Trophoblast cell (in vitro differentiated cells and primary cell): ENCODE data around the gene RNF212.

ENCODE experiments used
- DNase-seq, 2 donors: peaks; one replicate each; pipeline ENCODE4 v3.0.0-alpha.2; 2016
- H2AFZ ChIP-seq: 2 replicates; pipeline ENCODE4 v1.6.1; 2013; ENCODE audit warnings: low read length, moderate library complexity, mild to moderate bottlenecking; ENCODE audit not compliant: insufficient read depth, poor library complexity
- H2AK5ac ChIP-seq: 2 replicates; pipeline ENCODE4 v1.6.1; 2013; ENCODE audit warnings: mild to moderate bottlenecking, low read length
- H2BK120ac ChIP-seq: 2 replicates; pipeline ENCODE4 v1.6.1; 2013; ENCODE audit warnings: low read length, mild to moderate bottlenecking, moderate library complexity; ENCODE audit not compliant: insufficient read depth, poor library complexity
- H2BK12ac ChIP-seq: 2 replicates; pipeline ENCODE4 v1.6.1; 2013; ENCODE audit warnings: mild to moderate bottlenecking, low read length, moderate library complexity
- H2BK5ac ChIP-seq: 2 replicates; pipeline ENCODE4 v1.6.1; 2013; ENCODE audit warnings: low read length, low read depth, moderate library complexity, mild to moderate bottlenecking; ENCODE audit not compliant: poor library complexity
- H3K14ac ChIP-seq: 2 replicates; pipeline ENCODE4 v1.6.1; 2013; ENCODE audit warnings: mild to moderate bottlenecking, low read length
- H3K18ac ChIP-seq: 2 replicates; pipeline ENCODE4 v1.6.1; 2013; ENCODE audit warnings: mild to moderate bottlenecking, low read length
- H3K23ac ChIP-seq: 2 replicates; pipeline ENCODE4 v1.6.1; 2013; ENCODE audit warnings: low read length
- H3K27ac ChIP-seq: 2 replicates; pipeline ENCODE4 v1.5.1; 2013; ENCODE audit warnings: low read depth, mild to moderate bottlenecking, inconsistent platforms, low read length, moderate library complexity
- H3K27me3 ChIP-seq: 2 replicates; pipeline ENCODE4 v1.6.1; 2013; ENCODE audit warnings: inconsistent platforms, mild to moderate bottlenecking, low read length, moderate library complexity; ENCODE audit not compliant: insufficient read depth
- H3K36me3 ChIP-seq, 2 experiments: 1 replicate in 1 of 2; 2 replicates in 1 of 2; pipeline ENCODE4 v1.6.1; 2013; ENCODE audit warnings: low read length in 2 of 2, mild to moderate bottlenecking in 2 of 2, moderate library complexity in 1 of 2; ENCODE audit not compliant: insufficient read depth in 2 of 2, control insufficient read depth in 1 of 2
- H3K4ac ChIP-seq: 2 replicates; pipeline ENCODE4 v1.6.1; 2013; ENCODE audit warnings: low read depth, mild to moderate bottlenecking, low read length, moderate library complexity
- H3K4me1 ChIP-seq, 2 experiments: 1 replicate in 1 of 2; 2 replicates in 1 of 2; pipeline ENCODE4 v1.6.1; 2013; ENCODE audit warnings: low read length in 2 of 2, mild to moderate bottlenecking in 2 of 2, moderate library complexity in 1 of 2; ENCODE audit not compliant: insufficient read depth in 2 of 2, control insufficient read depth in 1 of 2
- H3K4me2 ChIP-seq: 2 replicates; pipeline ENCODE4 v1.6.1; 2013; ENCODE audit warnings: inconsistent platforms, mild to moderate bottlenecking, low read length, moderate library complexity
- H3K4me3 ChIP-seq: 2 replicates; pipeline ENCODE4 v1.5.1; 2013; ENCODE audit warnings: mild to moderate bottlenecking, low read depth, low read length, inconsistent platforms
- H3K79me1 ChIP-seq: one replicate; pipeline ENCODE4 v1.6.1; 2013; ENCODE audit warnings: low read length
- H3K79me2 ChIP-seq: 2 replicates; pipeline ENCODE4 v1.6.1; 2013; ENCODE audit warnings: low read length, mild to moderate bottlenecking; ENCODE audit not compliant: control insufficient read depth, insufficient read depth, poor library complexity
- H3K9ac ChIP-seq: 2 replicates; pipeline ENCODE4 v1.6.1; 2013; ENCODE audit warnings: mild to moderate bottlenecking, low read length
- H3K9me3 ChIP-seq: 2 replicates; pipeline ENCODE4 v1.6.1; 2013; ENCODE audit warnings: low read depth, mild to moderate bottlenecking, control low read depth, inconsistent platforms, low read length; ENCODE audit not compliant: insufficient read depth
- H4K12ac ChIP-seq: 2 replicates; pipeline ENCODE4 v1.6.1; 2013; ENCODE audit warnings: low read depth, mild to moderate bottlenecking, low read length, moderate library complexity
- H4K8ac ChIP-seq: 2 replicates; pipeline ENCODE4 v1.6.1; 2013; ENCODE audit warnings: low read depth, mild to moderate bottlenecking, low read length, moderate library complexity
- H4K91ac ChIP-seq: one replicate; pipeline ENCODE4 v1.6.1; 2013; ENCODE audit warnings: low read depth, mild to moderate bottlenecking, low read length, moderate library complexity
- WGBS: extraction: QIAGEN DNeasy Blood & Tissue Kit; methylation state at CpG from one replicate; pipeline ENCODE4 v1.1.7; 2013; ENCODE audit warnings: missing lambda C conversion rate; ENCODE audit not compliant: insufficient read length, insufficient coverage; ENCODE audit errors: extremely low coverage; 5-methylcytosine and 5-hydroxymethylcytosine counted together

Gene RNF212

DNA sequence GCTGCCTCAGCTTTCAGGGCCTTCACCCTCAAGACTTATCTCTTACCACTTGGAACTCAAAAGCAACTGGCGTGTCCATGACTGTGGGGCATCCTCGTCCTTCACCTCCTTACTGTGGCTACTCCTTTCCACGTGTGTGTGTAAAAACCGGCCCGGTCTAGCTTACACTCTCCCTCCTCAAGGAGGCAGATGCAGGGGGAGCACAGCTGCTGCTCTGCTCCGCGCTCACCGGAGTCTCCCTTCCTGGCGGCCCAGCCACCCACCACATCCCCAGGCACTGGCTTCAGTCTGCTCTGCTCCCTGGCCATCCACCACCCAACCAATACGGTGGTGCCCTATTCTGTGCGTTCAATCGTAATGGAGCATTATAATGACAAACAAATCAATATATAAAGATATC, 8.3 kb downstream of the RNF212 start:
- peak overlapping the region; percentile 32 for H3K23ac ChIP-seq
- H2BK120ac ChIP-seq = no peak overlapping the region
- H3K27me3 ChIP-seq = no peaks in the 10 kb centered on the region
- H2BK5ac ChIP-seq = no peak overlapping the region
- H3K18ac ChIP-seq = no peak overlapping the region
- H3K4ac ChIP-seq = no peak overlapping the region
- H4K91ac ChIP-seq = no peak overlapping the region
- no peak overlapping the region for H3K14ac ChIP-seq
- H4K12ac ChIP-seq = no peak overlapping the region
- no peaks in the 10 kb centered on the region for H3K79me2 ChIP-seq
- no peaks in the 10 kb centered on the region for H3K36me3 ChIP-seq
- H3K27ac ChIP-seq = no peak overlapping the region
- no peak overlapping the region for H3K9ac ChIP-seq
- H2AFZ ChIP-seq = no peak overlapping the region
- no peak overlapping the region for H2AK5ac ChIP-seq
- peaks cover 1% of the 10 kb centered on the region for H3K9me3 ChIP-seq
- H3K4me1 ChIP-seq = no peaks in the 10 kb centered on the region
- H4K8ac ChIP-seq = no peak overlapping the region
- H2BK12ac ChIP-seq = no peak overlapping the region
- no peaks in the 10 kb centered on the region for H3K79me1 ChIP-seq
- no peak overlapping the region for H3K4me2 ChIP-seq
- no peak overlapping the region for H3K4me3 ChIP-seq
- DNase-seq = no peak
- WGBS = no CpG with 5 or more reads among the region's 12 CpGs

DNA sequence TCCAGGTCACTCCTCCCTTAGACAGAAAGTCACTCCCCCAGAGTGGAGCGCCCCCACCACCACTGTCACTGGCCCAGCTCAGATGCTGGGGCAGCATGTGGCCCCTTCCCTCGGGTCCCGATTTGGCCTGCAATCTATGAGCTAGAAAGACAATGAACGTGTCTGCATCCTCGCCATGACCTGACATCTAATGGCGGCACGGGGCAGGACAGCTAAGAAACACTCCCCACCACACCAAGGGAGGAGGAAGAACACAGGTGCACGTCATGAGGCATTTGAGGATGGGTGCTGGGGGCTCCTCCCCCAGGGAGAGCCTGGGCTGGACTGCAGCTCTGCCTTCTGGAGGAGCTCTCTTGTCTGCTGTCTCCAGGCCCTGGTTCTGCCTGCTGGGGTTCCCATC, 8.7 kb downstream of the RNF212 start:
- peaks cover under 1% of the 10 kb centered on the region for H3K9me3 ChIP-seq
- H3K14ac ChIP-seq = no peak overlapping the region

DNA sequence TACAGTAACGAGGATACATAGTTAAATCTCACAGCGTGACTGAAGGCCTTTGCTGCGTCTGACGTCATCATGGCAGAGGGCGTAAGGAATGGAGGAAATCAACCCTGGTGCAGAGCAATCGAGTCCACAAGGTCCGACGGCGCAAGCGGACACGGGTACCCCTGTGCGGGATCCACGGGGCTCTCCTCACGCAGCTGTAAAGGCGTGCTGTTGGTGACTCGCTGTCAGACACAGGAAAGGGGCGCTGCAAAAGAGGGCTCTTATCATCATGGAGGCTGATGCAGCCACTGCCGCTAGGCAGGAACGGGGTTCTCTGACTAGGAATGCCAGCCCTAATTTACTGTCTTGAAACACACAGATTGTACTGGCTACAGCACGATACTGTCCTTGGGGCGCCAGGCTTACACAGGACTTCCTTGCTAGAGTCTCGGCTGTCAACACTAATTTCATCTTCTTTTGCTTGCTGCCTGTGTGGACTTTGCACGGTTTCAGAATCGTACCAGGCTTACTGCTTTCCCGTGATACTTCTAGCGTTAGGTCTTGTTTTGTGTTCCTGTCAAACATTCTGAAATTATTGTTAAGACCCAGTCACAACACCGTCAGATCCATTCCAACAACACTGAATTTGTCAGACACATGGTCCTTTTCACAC, 13.6 kb downstream of the RNF212 start:
- Histone ChIP-seq H2BK12ac (no peak overlapping the region), H3K36me3 (no peaks in the 10 kb centered on the region), H3K9me3 (peaks cover 5% of the 10 kb centered on the region), H3K79me2 (no peaks in the 10 kb centered on the region), H4K8ac (no peak overlapping the region), H2AFZ (no peak overlapping the region), H2BK5ac (no peak overlapping the region), H3K9ac (no peak overlapping the region), H3K18ac (no peak overlapping the region), H4K12ac (no peak overlapping the region), H3K4ac (no peak overlapping the region), H3K4me2 (no peak overlapping the region), H3K23ac (no peak overlapping the region), H3K27me3 (no peaks in the 10 kb centered on the region), H3K27ac (no peak overlapping the region), H4K91ac (no peak overlapping the region), H3K79me1 (no peaks in the 10 kb centered on the region), H2BK120ac (no peak overlapping the region), H3K4me3 (no peak overlapping the region), H3K4me1 (no peaks in the 10 kb centered on the region), H2AK5ac (no peak overlapping the region), H3K14ac (no peak overlapping the region)
- DNase-seq = no peak
- no CpG with 5 or more reads among the region's 27 CpGs for WGBS

More for the DNA sequence above, 8.7 kb downstream of the RNF212 start:
- WGBS = no CpG with 5 or more reads among the region's 8 CpGs
- no peak overlapping the region for H3K4me3 ChIP-seq
- no peak overlapping the region for H2BK120ac ChIP-seq
- no peak overlapping the region for H4K91ac ChIP-seq
- H3K4me1 ChIP-seq = no peaks in the 10 kb centered on the region
- no peak overlapping the region for H3K4ac ChIP-seq
- H4K12ac ChIP-seq = no peak overlapping the region
- H4K8ac ChIP-seq = no peak overlapping the region
- no peak for DNase-seq
- H3K36me3 ChIP-seq = no peaks in the 10 kb centered on the region
- H3K4me2 ChIP-seq = no peak overlapping the region
- H3K9ac ChIP-seq = no peak overlapping the region
- no peak overlapping the region for H2BK12ac ChIP-seq
- no peak overlapping the region for H2BK5ac ChIP-seq
- no peaks in the 10 kb centered on the region for H3K79me1 ChIP-seq
- H3K79me2 ChIP-seq = no peaks in the 10 kb centered on the region
- no peak overlapping the region for H2AK5ac ChIP-seq
- no peak overlapping the region for H3K27ac ChIP-seq
- H3K18ac ChIP-seq = no peak overlapping the region
- H3K23ac ChIP-seq = no peak overlapping the region
- H3K27me3 ChIP-seq = no peaks in the 10 kb centered on the region
- no peak overlapping the region for H2AFZ ChIP-seq

DNA sequence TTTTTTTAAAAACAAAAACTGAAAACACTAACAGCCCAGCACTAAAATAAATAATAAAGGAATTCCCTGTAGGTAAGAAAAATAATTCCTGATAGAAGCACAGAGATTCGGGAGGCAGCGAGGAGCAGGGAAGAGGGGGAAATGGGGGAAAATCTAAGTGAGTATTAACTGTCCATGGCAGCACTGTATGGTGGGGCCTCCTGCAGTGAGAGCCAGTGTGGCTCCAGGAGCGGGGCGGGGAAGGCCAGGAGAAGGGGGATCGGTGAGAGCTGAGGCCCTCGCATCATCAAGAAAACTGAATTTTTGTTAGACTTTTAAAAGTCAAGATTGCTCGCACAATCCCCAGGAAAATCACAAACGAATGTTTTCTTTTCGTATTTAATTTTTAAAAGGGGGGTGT, 14.1 kb downstream of the RNF212 start:
- DNase-seq = no peak
- no CpG with 5 or more reads among the region's 9 CpGs for WGBS
- H3K79me1 ChIP-seq = no peaks in the 10 kb centered on the region

More for the DNA sequence above, 14.1 kb downstream of the RNF212 start:
- no peak overlapping the region for H3K18ac ChIP-seq
- H3K4me1 ChIP-seq = no peaks in the 10 kb centered on the region
- no peak overlapping the region for H2AFZ ChIP-seq
- H3K27ac ChIP-seq = no peak overlapping the region
- H3K23ac ChIP-seq = no peak overlapping the region
- no peak overlapping the region for H3K4me3 ChIP-seq
- peaks cover 5% of the 10 kb centered on the region for H3K9me3 ChIP-seq
- no peak overlapping the region for H4K91ac ChIP-seq
- H3K27me3 ChIP-seq = no peaks in the 10 kb centered on the region
- no peaks in the 10 kb centered on the region for H3K79me2 ChIP-seq
- no peak overlapping the region for H2BK12ac ChIP-seq
- H3K14ac ChIP-seq = no peak overlapping the region
- no peak overlapping the region for H4K8ac ChIP-seq
- no peaks in the 10 kb centered on the region for H3K36me3 ChIP-seq
- no peak overlapping the region for H3K4ac ChIP-seq
- H4K12ac ChIP-seq = no peak overlapping the region
- no peak overlapping the region for H2AK5ac ChIP-seq
- no peak overlapping the region for H2BK5ac ChIP-seq
- H3K9ac ChIP-seq = no peak overlapping the region
- H3K4me2 ChIP-seq = no peak overlapping the region
- no peak overlapping the region for H2BK120ac ChIP-seq
